ENCODE results near the gene KIF26B. TPM values are rescaled to one million over a fixed set of nuclear protein-coding genes. Genes with fewer than 3 reads are reported as not detected.

Gene KIF26B
- total RNA-seq, 6 experiments from 2014 or later = 0.31 to 0.55 (median 0.35) TPM

DNA sequence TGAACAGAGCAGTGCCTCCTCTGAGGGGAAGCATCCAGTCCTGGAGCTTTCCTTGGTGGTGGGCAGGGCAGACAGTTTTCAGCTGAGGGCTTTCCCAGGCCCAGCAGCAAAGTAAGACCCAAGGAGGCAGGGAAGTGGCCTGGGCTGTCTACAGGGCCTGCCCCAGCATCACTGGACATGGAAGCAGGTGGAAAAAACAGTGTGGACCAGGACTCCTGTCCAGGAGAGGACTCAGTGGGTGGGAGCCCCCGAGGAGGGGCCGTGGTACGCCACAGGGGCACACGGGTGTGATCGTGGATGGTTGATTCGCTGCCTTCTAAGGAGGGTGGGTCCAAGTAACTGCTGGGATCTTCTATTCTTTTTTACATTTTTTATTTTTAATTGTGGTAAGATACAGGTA is 387.6 kb downstream of the KIF26B start:
- Histone ChIP-seq H3K36me3 (no peaks in the 10 kb centered on the region), H3K4me3 (no peak overlapping the region), H3K4me1 (no peaks in the 10 kb centered on the region), H3K9me3 (no peaks in the 10 kb centered on the region), H3K27me3 (no peaks in the 10 kb centered on the region), H3K27ac (no peak overlapping the region)
- intact Hi-C loops (cut with DNase I) = no loop called here
- DNase-seq = no peak
- peak in 1 of 4 donors; percentile 14 for ATAC-seq
- TF ChIP-seq POLR2A (IDR thresholded peaks at IDR 0.05) = no peak
- TF ChIP-seq, protein P1, sequence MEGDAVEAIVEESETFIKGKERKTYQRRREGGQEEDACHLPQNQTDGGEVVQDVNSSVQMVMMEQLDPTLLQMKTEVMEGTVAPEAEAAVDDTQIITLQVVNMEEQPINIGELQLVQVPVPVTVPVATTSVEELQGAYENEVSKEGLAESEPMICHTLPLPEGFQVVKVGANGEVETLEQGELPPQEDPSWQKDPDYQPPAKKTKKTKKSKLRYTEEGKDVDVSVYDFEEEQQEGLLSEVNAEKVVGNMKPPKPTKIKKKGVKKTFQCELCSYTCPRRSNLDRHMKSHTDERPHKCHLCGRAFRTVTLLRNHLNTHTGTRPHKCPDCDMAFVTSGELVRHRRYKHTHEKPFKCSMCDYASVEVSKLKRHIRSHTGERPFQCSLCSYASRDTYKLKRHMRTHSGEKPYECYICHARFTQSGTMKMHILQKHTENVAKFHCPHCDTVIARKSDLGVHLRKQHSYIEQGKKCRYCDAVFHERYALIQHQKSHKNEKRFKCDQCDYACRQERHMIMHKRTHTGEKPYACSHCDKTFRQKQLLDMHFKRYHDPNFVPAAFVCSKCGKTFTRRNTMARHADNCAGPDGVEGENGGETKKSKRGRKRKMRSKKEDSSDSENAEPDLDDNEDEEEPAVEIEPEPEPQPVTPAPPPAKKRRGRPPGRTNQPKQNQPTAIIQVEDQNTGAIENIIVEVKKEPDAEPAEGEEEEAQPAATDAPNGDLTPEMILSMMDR (IDR thresholded peaks at IDR 0.05) = no peak
- WGBS (ENCODE audit: insufficient coverage, low coverage, low lambda C conversion rate, missing lambda C conversion rate) = 90% methylated on average over 2 of the region's 6 CpGs

DNA sequence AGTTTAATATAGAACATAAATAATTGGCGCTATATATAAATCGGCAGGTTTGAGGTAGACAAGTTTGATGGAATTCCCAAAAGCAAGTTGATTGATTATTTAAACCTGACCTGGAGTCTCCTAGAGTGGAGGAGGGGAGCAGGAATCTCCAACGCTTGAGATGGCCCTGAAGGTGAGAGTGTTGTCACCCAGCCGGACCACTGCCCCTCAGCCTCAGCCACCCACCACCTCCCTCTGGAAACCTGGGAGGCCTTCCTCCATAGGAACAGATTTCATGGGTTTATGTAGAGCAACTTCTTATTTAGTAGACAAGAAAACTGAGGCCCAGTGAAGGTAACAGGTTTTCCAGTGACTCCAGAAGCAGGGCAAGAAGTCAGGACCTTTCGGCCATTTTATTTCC is 389.5 kb downstream of the KIF26B start:
- Histone ChIP-seq H3K4me1 (no peaks in the 10 kb centered on the region), H3K27me3 (no peaks in the 10 kb centered on the region), H3K4me3 (no peak overlapping the region), H3K36me3 (no peaks in the 10 kb centered on the region), H3K27ac (no peak overlapping the region), H3K9me3 (no peaks in the 10 kb centered on the region)
- 90% methylated on average over 5 of the region's 5 CpGs for WGBS (ENCODE audit: insufficient coverage, low coverage, low lambda C conversion rate, missing lambda C conversion rate)
- ATAC-seq (no peak), DNase-seq (no peak)
- intact Hi-C loops (cut with DNase I) = no loop called here
- TF ChIP-seq, protein P1 (IDR thresholded peaks at IDR 0.05) = no peak
- TF ChIP-seq POLR2A (IDR thresholded peaks at IDR 0.05) = no peak

DNA sequence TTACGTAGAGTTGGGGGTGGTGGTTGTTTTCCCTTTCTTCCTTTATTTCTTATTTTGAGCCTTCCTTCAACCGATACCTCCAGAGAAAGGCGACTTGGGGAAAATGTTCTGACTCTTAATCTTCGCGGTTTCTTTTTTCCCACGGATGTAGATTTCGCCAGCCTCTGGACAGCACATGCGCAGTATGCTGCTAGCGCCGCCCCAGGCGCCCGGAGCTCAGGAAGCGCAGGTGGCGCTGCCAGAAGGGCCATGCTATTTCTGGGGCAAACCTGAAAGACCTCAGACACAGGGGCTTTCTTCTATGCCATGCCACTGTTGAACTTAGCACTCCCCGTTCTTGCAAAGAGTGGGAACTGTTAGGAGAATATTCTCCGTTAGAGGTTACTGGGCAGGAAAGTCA is 392.1 kb downstream of the KIF26B start:
- Histone ChIP-seq H3K4me3 (no peak overlapping the region), H3K27me3 (no peaks in the 10 kb centered on the region), H3K4me1 (no peaks in the 10 kb centered on the region), H3K36me3 (no peaks in the 10 kb centered on the region), H3K9me3 (no peaks in the 10 kb centered on the region), H3K27ac (no peak overlapping the region)
- intact Hi-C loops (cut with DNase I) = no loop called here
- 68% methylated on average over 15 of the region's 16 CpGs for WGBS (ENCODE audit: insufficient coverage, low coverage, low lambda C conversion rate, missing lambda C conversion rate)
- DNase-seq (no peak), ATAC-seq (peak in 1 of 4 donors; percentile 43)
- no peak for TF ChIP-seq POLR2A (IDR thresholded peaks at IDR 0.05)
- TF ChIP-seq, protein P1 (IDR thresholded peaks at IDR 0.05) = no peak

DNA sequence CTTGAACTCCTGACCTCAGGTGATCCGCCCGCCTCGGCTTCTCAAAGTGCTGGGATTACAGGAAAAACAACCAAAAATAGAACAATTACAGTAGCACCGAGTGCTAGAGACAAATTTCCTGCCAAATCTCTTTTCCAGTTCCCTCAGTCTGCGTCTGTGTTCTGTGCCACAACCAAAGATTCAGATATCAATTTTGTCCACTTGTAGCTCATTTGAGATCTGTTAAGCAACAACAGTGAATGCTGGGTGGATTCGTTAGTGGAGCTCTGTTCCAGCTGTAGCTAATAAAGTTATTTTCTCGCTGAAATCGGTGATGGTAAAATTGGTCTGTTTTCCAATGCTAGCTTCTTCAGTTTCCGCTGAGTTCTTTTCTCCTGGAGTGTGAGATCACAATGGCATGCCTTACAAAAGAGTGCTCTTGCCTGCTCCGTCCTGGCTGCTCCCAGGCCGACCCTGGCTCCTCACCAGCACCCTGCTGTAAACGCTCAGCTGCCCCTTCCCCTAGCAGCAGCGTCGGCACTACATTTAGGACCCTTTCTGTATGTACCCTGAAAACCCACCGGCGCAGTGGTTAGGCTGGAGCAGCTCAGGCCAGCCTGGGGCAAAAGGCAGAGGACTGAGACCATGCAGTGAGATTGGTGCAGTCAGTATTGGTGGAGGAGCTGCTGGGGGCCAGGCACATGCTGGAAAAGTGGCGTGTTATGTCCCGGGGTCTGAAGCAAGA is 395.4 kb downstream of the KIF26B start:
- ATAC-seq (peak; percentile 11 to 35 (median 27)), DNase-seq (no peak)
- Histone ChIP-seq H3K27ac (peak overlapping the region in 1 of 3 donors; percentile 1), H3K36me3 (no peaks in the 10 kb centered on the region), H3K9me3 (no peaks in the 10 kb centered on the region), H3K4me1 (no peaks in the 10 kb centered on the region), H3K27me3 (no peaks in the 10 kb centered on the region), H3K4me3 (no peak overlapping the region)
- TF ChIP-seq, protein P1 (IDR thresholded peaks at IDR 0.05) = no peak
- TF ChIP-seq POLR2A (IDR thresholded peaks at IDR 0.05) = no peak
- 55% methylated on average over 15 of the region's 18 CpGs for WGBS (ENCODE audit: insufficient coverage, low coverage, low lambda C conversion rate, missing lambda C conversion rate)
- intact Hi-C loops (cut with DNase I) = no loop called here
